Right lobe of liver (tissue), 4 donors: ENCODE data around the gene ABCA8.

Experiments used
- CTCF ChIP-seq, 4 donors: fragments of 200-600 bp in 3 of 4; fragments of 450-650 bp in 1 of 4; IDR thresholded peaks; one replicate each; pipeline versions ENCODE4 v1.5.1 to v1.8.0; 2016 to 2022; ENCODE audit warnings: antibody characterized with exemption in 4 of 4, mild to moderate bottlenecking in 2 of 4
- POLR2A ChIP-seq: fragments of 450-650 bp; IDR thresholded peaks from one replicate; pipeline ENCODE4 v1.6.1; 2017; ENCODE audit warnings: antibody characterized with exemption, mild to moderate bottlenecking
- donor health status: DM: no; HTN: no; CAD: no.
- donor health status: DM: no; HTN: no; CAD: no.
- donor health status: DM: no; HTN: yes; CAD: no.

DNA sequence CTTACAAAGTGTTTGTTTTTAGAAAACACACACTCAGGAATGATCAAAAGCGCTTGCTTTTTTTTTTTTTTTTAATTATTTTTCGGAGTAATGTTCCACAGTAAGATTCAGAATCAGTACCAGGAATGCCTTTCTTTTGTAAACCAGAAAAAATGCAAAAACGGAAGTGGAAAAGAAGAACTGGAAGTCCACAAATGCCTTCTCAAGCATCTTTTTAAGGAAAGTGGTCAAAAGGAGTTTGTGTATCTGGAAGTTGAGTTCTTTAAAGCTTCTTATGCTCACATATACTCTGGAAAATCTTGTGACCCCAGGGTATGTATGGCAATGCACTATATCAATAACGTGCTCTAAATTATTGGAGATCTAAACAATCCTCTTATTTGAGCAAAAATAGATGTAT lies 126.0 kb downstream of the ABCA8 start:
- TF ChIP-seq CTCF (IDR thresholded peaks at IDR 0.05) = no peak
- TF ChIP-seq POLR2A = no peak
